ENCODE results near the gene BEND2.

Gene BEND2

DNA sequence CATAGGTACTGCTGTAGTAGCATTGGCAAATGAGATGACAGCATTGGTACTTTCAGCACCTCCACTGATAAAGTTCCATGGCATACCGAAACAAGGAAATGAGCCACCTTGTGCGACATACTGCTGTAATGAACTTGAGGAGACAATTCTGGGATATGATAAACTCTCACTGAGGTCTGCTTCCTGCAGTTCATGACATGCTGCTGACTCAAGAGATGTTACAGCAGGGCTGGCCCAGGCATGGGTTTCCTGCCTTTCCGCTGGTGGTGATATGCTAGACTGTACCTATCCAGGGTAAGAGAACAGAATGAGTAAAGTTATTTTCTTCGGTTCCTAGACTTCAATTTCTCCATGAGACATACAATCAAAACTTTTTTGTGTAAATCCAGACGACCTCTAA lies 17.1 kb downstream of the BEND2 start:
- Histone ChIP-seq H4K8ac (ENCODE audit: low read depth, low read length) (no peak overlapping the region), H4K91ac (ENCODE audit: low read depth, low read length, poor library complexity) (no peak overlapping the region), H3K27ac (replicated peaks; ENCODE audit: low read length) (no peak overlapping the region), H2AFZ (ENCODE audit: low read length) (no peak overlapping the region), H3K4me3 (ENCODE audit: low read length in 2 of 2) (no peak overlapping the region), H3K23ac (ENCODE audit: low read depth, low read length, poor library complexity) (no peak overlapping the region), H2BK120ac (ENCODE audit: low read depth, low read length) (no peak overlapping the region), H3K36me3 (replicated peaks in 1 of 2; ENCODE audit: control insufficient read depth in 2 of 2, insufficient read depth in 2 of 2, low read length in 2 of 2) (no peaks in the 10 kb centered on the region), H3K4me1 (ENCODE audit: control insufficient read depth in 2 of 2, insufficient read depth in 1 of 2, low read depth in 1 of 2, low read length in 2 of 2) (no peaks in the 10 kb centered on the region), H3K4ac (ENCODE audit: low read length) (no peak overlapping the region), H2AK5ac (ENCODE audit: low read depth, low read length) (no peak overlapping the region), H3K9me3 (replicated peaks in 1 of 2; ENCODE audit: control insufficient read depth in 2 of 2, insufficient read depth in 1 of 2, low read depth in 1 of 2, low read length in 2 of 2) (no peaks in the 10 kb centered on the region), H3K18ac (ENCODE audit: low read length) (no peak overlapping the region), H3K4me2 (ENCODE audit: insufficient read depth, low read length, poor library complexity, severe bottlenecking) (no peak overlapping the region), H3K14ac (ENCODE audit: low read length) (no peak overlapping the region), H3K9ac (ENCODE audit: low read depth, low read length, poor library complexity) (no peak overlapping the region), H3K79me1 (ENCODE audit: low read depth, low read length) (no peaks in the 10 kb centered on the region), H3K27me3 (ENCODE audit: control insufficient read depth in 3 of 3, insufficient read depth in 3 of 3, low read depth in 1 of 3, low read length in 3 of 3) (peaks cover 0 to 11% (median 0%) of the 10 kb centered on the region in 3 experiments), H2BK15ac (ENCODE audit: low read length) (no peak overlapping the region), H2BK5ac (ENCODE audit: low read length) (no peak overlapping the region), H2BK12ac (ENCODE audit: low read length) (no peak overlapping the region)
- no CpG with 5 or more reads among the region's 5 CpGs for WGBS, 2 donors (ENCODE audit: extremely low coverage in 2 of 2, insufficient read length in 2 of 2, insufficient replicate concordance in 1 of 2)
- no peak for DNase-seq (ENCODE audit: low spot score)

DNA sequence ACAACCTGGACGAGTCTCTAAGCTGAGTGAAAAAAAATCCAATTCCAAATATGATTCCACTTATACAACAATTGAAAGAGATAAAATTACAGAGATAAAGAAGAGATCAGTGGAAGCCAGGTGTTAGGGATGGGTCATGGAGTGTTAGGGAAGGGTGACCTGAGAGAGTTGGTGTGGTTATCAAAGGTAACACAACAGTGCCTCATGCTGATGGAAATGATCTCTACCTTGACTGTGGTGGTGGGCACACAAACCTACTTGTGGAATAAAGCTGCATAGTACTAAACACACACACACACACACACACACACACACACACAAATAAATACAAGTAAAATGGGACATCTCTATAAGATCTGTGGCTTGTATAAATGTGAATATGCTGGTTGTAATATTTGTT lies 26.0 kb downstream of the BEND2 start:
- Histone ChIP-seq H3K9ac (ENCODE audit: low read depth, low read length, poor library complexity) (no peak overlapping the region), H2BK120ac (ENCODE audit: low read depth, low read length) (no peak overlapping the region), H3K18ac (ENCODE audit: low read length) (no peak overlapping the region), H3K36me3 (replicated peaks in 1 of 2; ENCODE audit: control insufficient read depth in 2 of 2, insufficient read depth in 2 of 2, low read length in 2 of 2) (no peaks in the 10 kb centered on the region), H4K8ac (ENCODE audit: low read depth, low read length) (no peak overlapping the region), H2AFZ (ENCODE audit: low read length) (no peak overlapping the region), H3K4me1 (ENCODE audit: control insufficient read depth in 2 of 2, insufficient read depth in 1 of 2, low read depth in 1 of 2, low read length in 2 of 2) (no peaks in the 10 kb centered on the region), H3K23ac (ENCODE audit: low read depth, low read length, poor library complexity) (no peak overlapping the region), H2AK5ac (ENCODE audit: low read depth, low read length) (no peak overlapping the region), H4K91ac (ENCODE audit: low read depth, low read length, poor library complexity) (no peak overlapping the region), H3K27me3 (ENCODE audit: control insufficient read depth in 3 of 3, insufficient read depth in 3 of 3, low read depth in 1 of 3, low read length in 3 of 3) (peaks cover 0 to 2% (median 0%) of the 10 kb centered on the region in 3 experiments), H2BK15ac (ENCODE audit: low read length) (no peak overlapping the region), H3K79me1 (ENCODE audit: low read depth, low read length) (no peaks in the 10 kb centered on the region), H2BK12ac (ENCODE audit: low read length) (no peak overlapping the region), H3K14ac (ENCODE audit: low read length) (no peak overlapping the region), H3K27ac (replicated peaks; ENCODE audit: low read length) (no peak overlapping the region), H3K4ac (ENCODE audit: low read length) (no peak overlapping the region), H3K9me3 (replicated peaks in 1 of 2; ENCODE audit: control insufficient read depth in 2 of 2, insufficient read depth in 1 of 2, low read depth in 1 of 2, low read length in 2 of 2) (no peaks in the 10 kb centered on the region), H3K4me2 (ENCODE audit: insufficient read depth, low read length, poor library complexity, severe bottlenecking) (no peak overlapping the region), H3K4me3 (ENCODE audit: low read length in 2 of 2) (no peak overlapping the region), H2BK5ac (ENCODE audit: low read length) (no peak overlapping the region)
- WGBS, 2 donors (ENCODE audit: extremely low coverage in 2 of 2, insufficient read length in 2 of 2, insufficient replicate concordance in 1 of 2) = no CpG with 5 or more reads among the region's 1 CpG
- no peak for DNase-seq (ENCODE audit: low spot score)

DNA sequence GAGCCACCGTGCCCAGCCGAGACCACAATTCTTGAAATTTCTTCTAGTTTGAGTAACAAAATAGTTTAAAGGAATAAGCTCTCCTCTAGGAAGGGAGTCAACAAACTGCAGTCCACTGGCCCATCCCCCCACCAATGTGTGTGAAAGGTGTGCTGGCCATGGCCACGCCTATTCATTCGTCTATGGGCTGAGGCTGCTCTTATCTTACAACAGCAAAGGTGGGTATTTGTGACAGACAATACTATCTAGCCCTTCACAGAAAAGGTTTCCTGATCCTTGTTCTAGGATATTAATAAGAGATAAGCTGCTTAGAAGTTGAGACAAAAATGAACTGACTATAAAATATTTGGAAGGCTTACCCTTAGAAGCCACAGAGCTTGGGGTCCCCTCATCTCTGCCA lies 41.2 kb downstream of the BEND2 start:
- H2BK5ac ChIP-seq (ENCODE audit: low read length) = no peak overlapping the region
- H3K79me1 ChIP-seq (ENCODE audit: low read depth, low read length) = no peaks in the 10 kb centered on the region
- no peak overlapping the region for H3K14ac ChIP-seq (ENCODE audit: low read length)
- H3K27me3 ChIP-seq (ENCODE audit: control insufficient read depth in 3 of 3, insufficient read depth in 3 of 3, low read depth in 1 of 3, low read length in 3 of 3) = no peaks in the 10 kb centered on the region
- H2AK5ac ChIP-seq (ENCODE audit: low read depth, low read length) = no peak overlapping the region
- no peak overlapping the region for H3K18ac ChIP-seq (ENCODE audit: low read length)
- no peak overlapping the region for H2BK12ac ChIP-seq (ENCODE audit: low read length)
- H3K27ac ChIP-seq (replicated peaks; ENCODE audit: low read length) = no peak overlapping the region
- H3K9ac ChIP-seq (ENCODE audit: low read depth, low read length, poor library complexity) = no peak overlapping the region
- H2AFZ ChIP-seq (ENCODE audit: low read length) = no peak overlapping the region
- no peak overlapping the region for H3K4me3 ChIP-seq (ENCODE audit: low read length in 2 of 2)
- H2BK15ac ChIP-seq (ENCODE audit: low read length) = no peak overlapping the region
- no peak overlapping the region for H3K23ac ChIP-seq (ENCODE audit: low read depth, low read length, poor library complexity)
- H4K91ac ChIP-seq (ENCODE audit: low read depth, low read length, poor library complexity) = no peak overlapping the region
- H2BK120ac ChIP-seq (ENCODE audit: low read depth, low read length) = no peak overlapping the region
- no peaks in the 10 kb centered on the region for H3K9me3 ChIP-seq (replicated peaks in 1 of 2; ENCODE audit: control insufficient read depth in 2 of 2, insufficient read depth in 1 of 2, low read depth in 1 of 2, low read length in 2 of 2)
- no CpG with 5 or more reads among the region's 4 CpGs for WGBS, 2 donors (ENCODE audit: extremely low coverage in 2 of 2, insufficient read length in 2 of 2, insufficient replicate concordance in 1 of 2)
- no peak overlapping the region for H3K4me2 ChIP-seq (ENCODE audit: insufficient read depth, low read length, poor library complexity, severe bottlenecking)
- H3K4ac ChIP-seq (ENCODE audit: low read length) = no peak overlapping the region
- H3K4me1 ChIP-seq (ENCODE audit: control insufficient read depth in 2 of 2, insufficient read depth in 1 of 2, low read depth in 1 of 2, low read length in 2 of 2) = no peaks in the 10 kb centered on the region
- H3K36me3 ChIP-seq (replicated peaks in 1 of 2; ENCODE audit: control insufficient read depth in 2 of 2, insufficient read depth in 2 of 2, low read length in 2 of 2) = no peaks in the 10 kb centered on the region
- no peak for DNase-seq (ENCODE audit: low spot score)
- H4K8ac ChIP-seq (ENCODE audit: low read depth, low read length) = no peak overlapping the region

DNA sequence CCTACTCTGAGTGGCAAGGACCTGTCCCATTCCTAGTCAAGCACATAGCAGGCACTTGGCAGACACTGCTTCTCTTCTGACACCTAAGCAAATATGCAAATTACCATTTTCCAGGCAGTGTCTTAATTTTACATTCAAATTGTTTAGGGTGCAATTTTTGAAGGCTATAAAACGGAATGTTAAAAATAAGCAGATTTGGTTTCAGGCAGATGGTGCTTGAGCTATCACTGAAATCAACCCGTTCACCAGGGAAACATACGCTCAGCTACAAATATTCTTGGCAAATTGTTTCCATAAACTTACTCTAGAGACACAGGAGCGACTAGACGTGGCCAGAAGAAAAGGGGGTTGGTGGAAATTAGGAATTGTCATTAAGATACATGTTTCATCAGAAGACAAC lies 45.7 kb downstream of the BEND2 start:
- no peak overlapping the region for H2BK15ac ChIP-seq (ENCODE audit: low read length)
- no peak overlapping the region for H3K18ac ChIP-seq (ENCODE audit: low read length)
- H3K9me3 ChIP-seq (replicated peaks in 1 of 2; ENCODE audit: control insufficient read depth in 2 of 2, insufficient read depth in 1 of 2, low read depth in 1 of 2, low read length in 2 of 2) = no peaks in the 10 kb centered on the region
- H2BK12ac ChIP-seq (ENCODE audit: low read length) = no peak overlapping the region
- no CpG with 5 or more reads among the region's 5 CpGs for WGBS, 2 donors (ENCODE audit: extremely low coverage in 2 of 2, insufficient read length in 2 of 2, insufficient replicate concordance in 1 of 2)
- no peak overlapping the region for H3K4me3 ChIP-seq (ENCODE audit: low read length in 2 of 2)
- H3K9ac ChIP-seq (ENCODE audit: low read depth, low read length, poor library complexity) = no peak overlapping the region
- peaks cover 0 to 3% (median 0%) of the 10 kb centered on the region in 3 experiments for H3K27me3 ChIP-seq (ENCODE audit: control insufficient read depth in 3 of 3, insufficient read depth in 3 of 3, low read depth in 1 of 3, low read length in 3 of 3)
- no peaks in the 10 kb centered on the region for H3K79me1 ChIP-seq (ENCODE audit: low read depth, low read length)
- no peak overlapping the region for H4K8ac ChIP-seq (ENCODE audit: low read depth, low read length)
- no peak overlapping the region for H2BK120ac ChIP-seq (ENCODE audit: low read depth, low read length)
- no peak overlapping the region for H3K23ac ChIP-seq (ENCODE audit: low read depth, low read length, poor library complexity)
- no peaks in the 10 kb centered on the region for H3K4me1 ChIP-seq (ENCODE audit: control insufficient read depth in 2 of 2, insufficient read depth in 1 of 2, low read depth in 1 of 2, low read length in 2 of 2)
- no peak overlapping the region for H3K27ac ChIP-seq (replicated peaks; ENCODE audit: low read length)
- H2AFZ ChIP-seq (ENCODE audit: low read length) = no peak overlapping the region
- H4K91ac ChIP-seq (ENCODE audit: low read depth, low read length, poor library complexity) = no peak overlapping the region
- no peak overlapping the region for H2AK5ac ChIP-seq (ENCODE audit: low read depth, low read length)
- H3K4me2 ChIP-seq (ENCODE audit: insufficient read depth, low read length, poor library complexity, severe bottlenecking) = no peak overlapping the region
- no peak overlapping the region for H3K14ac ChIP-seq (ENCODE audit: low read length)
- H3K4ac ChIP-seq (ENCODE audit: low read length) = no peak overlapping the region
- no peaks in the 10 kb centered on the region for H3K36me3 ChIP-seq (replicated peaks in 1 of 2; ENCODE audit: control insufficient read depth in 2 of 2, insufficient read depth in 2 of 2, low read length in 2 of 2)
- no peak for DNase-seq (ENCODE audit: low spot score)
- H2BK5ac ChIP-seq (ENCODE audit: low read length) = no peak overlapping the region
